AG20443 (cell line): ENCODE measurements around the gene CCDC195.

Source experiments
- DNase-seq: peaks from one replicate; pipeline ENCODE4 v3.0.0; 2012; ENCODE audit warnings: low spot score, mixed read lengths

Gene CCDC195, protein sequence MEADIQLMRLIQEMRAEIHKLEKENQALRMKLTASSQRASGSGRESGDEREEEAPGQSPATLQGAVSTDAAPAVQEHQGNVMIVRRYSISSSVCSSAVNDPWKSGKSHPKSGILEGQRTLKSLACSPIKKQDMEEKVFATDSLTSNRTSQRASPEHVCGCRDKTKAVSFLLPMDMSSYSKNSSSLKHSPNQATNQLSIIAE

DNA sequence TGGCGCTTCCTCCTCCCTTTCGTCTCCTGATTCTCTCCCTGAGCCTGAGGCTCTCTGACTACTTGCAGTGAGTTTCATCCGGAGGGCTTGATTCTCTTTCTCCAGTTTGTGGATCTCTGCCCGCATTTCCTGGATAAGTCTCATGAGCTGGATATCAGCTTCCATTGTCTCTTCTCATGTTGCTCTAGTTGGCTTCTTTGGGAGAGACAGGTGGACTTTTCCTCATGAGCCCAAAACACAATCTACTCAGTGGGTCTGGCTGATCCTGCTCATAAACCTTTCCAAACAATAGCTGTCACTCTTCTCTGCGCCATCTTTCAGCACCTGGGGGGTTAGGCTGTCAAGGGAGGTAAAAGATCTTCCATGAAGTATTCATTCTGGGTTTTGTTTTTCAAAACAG, at the start of gene CCDC195:
CCDC195 (minus strand) TSS at position 165 of the 400 bp plus-strand sequence; CDS start at position 165, 0 bp downstream.
- DNase-seq: no peak

DNA sequence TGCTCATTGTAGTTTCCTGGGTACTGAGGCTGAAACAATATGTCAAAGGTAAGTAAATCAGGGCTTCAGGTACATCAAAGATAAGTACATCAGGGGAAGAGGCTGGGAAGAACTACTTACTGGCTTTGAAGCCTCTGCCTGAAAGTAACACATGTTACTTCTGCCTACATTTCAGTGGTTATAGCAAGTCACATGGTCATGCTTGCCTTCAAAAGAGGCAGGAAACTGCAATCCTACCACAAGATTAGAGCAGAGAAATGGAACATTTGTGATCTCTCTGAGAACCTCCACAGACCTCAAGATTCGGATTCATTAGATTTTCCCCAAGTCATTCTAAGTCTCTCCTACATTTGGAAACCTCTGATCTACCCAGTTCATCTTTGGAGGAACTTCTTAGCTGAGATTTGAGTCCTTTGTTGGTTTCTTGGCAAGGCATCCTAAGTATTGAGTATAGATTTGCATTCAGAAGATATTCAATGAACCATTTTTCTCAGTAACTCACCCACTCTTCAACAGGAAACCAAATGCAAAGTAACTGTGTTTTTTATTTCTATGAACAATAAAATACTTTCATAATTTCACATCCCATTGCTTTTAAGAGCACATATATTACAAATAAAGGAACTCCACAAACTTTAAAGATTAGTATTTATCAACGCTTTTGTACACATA, 48.5 kb upstream of the CCDC195 start:
- no peak for DNase-seq

DNA sequence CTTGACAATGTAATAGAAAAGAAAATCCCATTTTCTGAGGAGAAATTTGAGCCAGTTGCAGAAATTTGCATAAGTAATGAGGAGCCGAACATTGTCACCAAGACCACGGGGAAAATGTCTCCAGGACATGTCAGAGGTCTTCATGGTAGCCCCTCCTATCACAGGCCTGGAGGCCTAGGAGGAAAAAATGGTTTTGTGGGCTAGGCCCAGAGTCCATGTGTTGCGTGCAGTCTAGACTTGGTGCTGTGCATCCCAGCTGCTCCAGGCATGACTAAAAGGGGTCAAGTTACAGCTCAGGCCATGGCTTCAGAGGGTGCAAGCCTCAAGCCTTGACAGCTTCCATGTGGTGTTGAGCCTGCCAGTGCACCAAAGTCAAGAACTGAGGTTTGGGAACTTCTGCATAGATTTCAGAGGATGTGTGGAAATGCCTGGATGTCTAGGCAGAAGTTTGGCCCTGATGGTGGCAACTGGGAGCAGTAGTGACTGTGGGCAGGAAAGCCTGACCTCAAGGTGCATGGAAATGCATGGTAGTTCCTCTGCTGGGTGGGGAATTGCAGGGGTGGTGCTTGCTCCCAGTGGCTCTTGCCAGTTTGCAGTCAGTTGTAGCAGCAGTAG, 41.9 kb upstream of the CCDC195 start:
- no peak for DNase-seq

DNA sequence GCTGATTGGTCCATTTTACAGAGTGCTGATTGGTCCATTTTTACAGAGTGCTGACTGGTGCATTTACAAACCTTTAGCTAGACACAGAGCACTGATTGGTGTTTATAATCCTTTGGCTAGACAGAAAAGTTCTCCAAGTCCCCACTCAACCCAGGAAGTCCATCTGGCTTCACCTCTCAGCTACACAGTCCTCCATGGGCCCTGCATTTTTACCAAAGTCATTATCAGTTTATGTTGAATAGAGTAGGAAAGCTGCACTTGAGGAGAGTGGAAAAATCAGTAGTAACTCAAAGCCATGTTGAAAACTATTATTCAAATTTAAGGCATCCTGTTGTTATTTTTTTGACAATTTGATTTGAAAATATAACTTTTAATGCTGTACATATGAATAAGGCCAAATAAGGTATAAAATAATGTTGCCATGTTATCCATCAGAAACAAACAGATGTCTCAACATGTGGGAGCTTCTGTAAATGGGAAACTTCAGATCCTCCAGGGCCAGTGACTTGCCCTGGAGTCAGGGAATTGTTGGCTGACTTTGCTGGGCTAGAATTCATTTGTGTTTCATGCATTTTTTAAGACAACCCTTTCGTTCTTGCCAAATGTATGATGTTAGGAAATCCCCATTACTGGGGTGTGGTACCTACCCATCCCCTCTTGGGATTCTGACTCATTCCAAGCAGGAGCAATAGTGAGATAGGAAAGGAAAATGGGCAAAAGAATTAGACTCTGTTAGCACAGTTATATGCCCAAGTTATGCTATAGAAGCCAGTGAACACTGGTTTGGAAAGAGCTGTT, 37.8 kb upstream of the CCDC195 start:
- DNase-seq: peak; percentile 87

DNA sequence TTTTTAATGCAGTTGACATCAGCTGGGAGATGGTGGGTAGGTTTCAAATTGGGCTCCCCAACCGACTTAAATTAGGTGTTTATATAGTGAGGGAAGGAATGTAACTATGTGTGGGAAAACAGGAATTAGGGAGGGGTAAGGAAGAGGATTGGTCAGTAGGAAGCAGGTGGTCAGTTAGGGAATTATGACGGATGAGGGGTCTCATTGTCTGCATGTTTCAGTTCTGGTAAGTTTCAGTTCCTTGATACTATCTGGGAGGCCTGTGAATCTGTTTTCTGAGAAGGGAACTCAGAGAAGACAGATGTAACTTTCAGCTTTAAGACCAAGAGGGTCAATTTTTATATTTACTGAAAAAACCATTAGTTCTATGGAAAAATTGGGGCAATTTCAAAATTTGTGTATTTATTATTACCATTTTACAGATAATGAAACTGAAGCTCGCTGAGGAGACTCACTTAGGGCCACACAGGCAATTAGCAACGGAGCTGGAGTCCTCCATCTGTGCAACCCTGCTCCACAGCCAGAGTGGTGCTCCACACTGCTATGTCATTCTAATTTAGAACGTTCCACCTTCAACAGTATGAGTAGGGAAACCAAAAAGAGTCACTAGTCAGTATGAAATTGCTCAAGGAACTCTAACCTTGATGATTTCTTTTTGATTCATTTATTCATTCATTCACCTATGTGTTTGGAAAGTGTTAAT, 36.0 kb upstream of the CCDC195 start:
- DNase-seq: no peak

DNA sequence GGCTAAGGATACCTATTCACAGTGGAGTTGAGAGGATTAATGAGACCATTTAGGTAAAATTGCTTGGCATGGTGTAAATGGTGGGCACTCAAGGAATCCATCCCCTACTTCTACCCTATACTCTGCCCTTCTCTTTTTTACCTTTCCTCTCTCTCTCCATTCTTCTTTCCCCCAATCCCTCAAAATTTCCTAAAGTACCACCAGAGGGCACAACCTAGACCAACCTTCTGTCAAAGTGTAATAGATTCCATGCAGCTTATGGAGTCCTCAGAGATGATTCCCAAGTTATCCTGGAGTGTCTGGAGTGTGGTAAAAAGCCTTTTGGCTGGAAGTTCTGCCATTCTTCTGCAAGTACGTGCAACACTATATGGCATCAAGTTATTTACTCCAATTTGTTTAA, 33.0 kb upstream of the CCDC195 start:
- no peak for DNase-seq

DNA sequence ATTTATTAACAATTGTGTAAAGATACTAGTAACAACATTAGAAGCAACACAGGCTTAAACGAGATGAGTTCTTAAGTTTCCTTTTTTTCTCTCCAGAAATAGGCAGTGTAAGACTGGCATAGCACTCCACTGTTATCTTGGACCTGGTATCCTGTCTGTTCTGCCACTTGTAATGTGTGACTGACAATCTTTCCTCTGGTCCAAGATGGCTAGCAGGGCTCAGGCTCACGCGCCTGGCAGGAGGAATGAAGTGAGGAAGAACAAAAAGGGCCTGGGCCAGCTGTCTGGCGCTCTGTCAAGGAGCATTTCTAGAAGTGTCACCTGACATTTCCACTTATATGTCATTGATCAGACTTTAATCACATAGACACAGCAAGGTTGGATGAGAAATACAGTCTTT, 31.6 kb upstream of the CCDC195 start:
- no peak for DNase-seq

DNA sequence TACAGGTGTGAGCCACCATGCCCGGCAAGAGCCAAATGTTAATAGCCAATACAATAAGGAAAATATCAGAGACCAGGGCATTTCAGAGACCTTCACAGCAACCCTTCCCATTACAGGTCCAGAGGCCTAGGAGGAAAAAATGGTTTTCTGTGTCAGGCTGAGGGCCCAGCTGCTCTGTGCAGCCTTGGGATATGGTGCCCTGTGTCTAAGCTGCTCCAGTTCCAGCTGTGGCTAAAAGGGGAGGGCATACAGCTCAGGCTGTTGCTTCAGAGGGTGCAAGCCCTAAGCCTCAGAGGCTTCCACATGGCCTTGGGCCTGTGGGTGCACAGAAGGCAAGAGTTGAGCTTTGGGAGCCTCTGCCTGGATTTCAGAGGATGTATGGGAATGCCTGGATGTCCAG, 20.1 kb upstream of the CCDC195 start:
- DNase-seq: no peak

DNA sequence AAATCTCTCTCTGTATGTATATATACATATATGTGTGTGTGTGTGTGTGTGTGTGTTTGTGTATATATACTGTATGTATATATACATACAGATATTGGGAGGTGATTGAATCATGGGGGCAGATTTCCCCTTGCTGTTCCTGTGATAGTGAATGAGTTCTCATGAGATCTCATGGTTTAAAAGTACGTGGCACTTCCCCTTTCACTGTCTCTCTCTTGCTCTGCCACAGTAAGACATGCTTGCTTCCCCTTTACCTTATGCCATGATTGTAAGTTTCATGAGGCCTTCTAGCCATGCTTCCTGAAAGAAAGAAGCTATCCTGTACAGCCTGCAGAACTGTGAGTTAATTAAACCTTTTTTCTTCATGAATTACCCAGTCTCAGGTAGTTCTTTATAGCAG, 18.8 kb upstream of the CCDC195 start:
- no peak for DNase-seq

DNA sequence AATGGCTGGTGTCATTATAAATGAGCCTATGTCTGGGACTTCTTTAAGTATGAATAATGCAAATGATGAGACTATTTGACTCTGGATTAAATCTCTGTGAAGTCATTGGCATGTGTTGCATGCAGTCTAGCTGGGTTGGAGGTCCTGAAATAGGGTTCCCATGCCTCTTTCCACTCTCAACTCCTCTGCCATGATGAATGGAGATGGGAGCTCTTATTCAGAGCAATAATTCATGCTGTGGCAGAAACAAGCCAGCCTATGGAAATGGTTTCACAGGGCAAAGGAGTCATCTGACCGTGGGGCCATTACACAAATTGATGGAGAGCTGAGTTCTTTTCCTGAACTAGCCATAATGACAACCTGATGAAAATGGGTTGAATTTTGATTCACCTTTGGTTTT, 15.5 kb upstream of the CCDC195 start:
- no peak for DNase-seq

DNA sequence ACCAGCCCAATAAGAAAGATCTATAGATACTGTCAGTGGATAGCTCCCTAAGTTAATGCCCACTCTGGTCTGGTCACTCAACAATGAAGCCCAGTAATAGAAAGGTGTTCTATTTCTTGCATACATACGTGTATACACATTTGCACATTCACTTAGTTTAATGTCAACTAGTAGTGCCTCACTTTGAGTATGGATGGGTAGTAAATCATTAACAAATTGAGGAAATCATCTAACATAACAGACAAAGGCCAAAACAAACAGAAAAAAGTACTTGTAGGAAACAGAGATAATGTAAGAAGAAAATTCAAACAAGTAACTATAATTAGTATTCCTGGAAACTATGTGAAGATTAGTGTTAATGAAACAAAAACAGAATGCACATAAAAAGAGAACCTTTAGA, 13.3 kb upstream of the CCDC195 start:
- no peak for DNase-seq

DNA sequence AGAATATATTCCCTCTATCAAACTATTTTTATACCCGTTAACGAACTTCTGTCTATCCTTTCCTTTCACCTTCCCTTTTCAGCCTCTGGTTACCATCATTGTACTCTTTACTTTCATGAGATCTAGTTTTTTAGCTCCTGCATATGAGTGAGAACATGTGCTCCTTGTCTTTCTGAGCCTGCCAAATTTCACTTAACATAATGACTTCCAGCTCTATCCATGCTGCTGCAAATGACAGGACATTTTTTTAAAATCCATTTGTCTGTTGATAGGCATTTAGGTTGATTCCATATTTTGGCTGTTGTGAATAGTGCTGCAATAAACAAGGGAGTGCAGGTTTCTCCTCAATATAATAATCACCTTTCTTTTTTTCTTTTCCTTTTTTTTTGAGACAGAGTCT, 8.2 kb upstream of the CCDC195 start:
- no peak for DNase-seq

DNA sequence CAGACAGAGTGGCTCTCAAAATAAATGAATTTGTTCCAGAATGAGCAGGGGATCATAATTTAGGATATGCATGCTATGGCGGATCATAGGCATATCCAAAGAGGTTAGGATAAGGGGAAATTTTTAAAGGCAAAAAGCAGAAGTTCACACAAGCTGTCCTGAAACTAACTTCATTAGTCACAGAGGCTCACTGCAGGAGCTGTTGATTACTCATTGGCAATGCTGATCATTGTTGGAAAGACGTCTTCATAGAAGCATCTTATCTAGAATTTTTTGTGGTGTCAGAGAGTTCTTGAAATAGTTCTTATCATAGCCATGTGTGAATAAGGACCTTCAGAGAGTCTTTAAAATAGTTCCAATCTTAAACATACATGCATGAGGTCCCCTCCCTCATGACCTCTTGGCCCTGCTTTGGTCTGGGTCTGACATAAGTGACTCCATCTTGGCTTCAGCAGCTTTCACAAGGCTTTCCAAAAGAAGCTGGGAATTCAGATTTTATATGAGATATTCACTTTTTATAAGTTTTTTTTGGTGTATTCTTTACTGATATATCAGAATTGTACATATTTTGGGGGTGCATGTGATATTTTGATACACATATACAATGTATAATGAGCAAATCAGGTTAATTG, 7.5 kb upstream of the CCDC195 start:
- DNase-seq: peak; percentile 58

DNA sequence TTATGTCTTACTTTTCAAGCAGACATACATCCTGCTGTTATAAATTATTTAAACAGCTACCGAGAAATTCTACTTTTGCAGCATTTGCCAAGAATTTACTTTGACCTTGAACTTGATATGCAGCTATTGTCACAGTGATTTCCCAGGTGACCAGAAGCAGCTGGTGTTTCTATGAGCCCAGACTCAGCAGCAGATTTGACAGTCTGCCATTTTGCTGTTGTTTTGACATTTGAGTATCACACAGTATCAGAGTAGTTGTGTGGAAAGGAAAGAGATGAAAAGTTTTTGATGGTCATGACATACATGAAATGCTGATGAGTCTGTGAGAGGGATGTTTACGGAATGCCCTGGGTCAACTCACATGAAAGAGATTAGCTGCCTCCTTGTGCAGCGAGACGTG, 6.6 kb upstream of the CCDC195 start:
- no peak for DNase-seq

DNA sequence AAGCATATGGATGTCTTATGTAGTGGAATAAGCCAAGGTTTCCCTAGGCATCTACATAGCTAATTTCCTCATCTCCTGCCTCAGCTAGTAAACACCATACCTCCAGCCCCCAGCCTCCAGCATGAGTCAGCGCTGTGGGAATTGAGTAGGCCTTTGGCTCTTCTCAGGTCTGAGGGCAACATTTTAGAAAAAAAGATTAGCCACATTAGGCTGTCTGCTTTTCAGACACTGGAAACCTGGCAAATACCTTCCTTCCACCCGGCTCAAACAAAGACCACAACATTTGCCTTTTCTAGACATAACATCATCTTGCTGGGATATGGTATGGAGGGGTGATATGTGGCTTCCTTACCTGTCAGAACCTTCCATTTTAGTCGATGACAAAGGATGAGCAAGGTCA, 6.1 kb upstream of the CCDC195 start:
- peak; percentile 41 for DNase-seq

DNA sequence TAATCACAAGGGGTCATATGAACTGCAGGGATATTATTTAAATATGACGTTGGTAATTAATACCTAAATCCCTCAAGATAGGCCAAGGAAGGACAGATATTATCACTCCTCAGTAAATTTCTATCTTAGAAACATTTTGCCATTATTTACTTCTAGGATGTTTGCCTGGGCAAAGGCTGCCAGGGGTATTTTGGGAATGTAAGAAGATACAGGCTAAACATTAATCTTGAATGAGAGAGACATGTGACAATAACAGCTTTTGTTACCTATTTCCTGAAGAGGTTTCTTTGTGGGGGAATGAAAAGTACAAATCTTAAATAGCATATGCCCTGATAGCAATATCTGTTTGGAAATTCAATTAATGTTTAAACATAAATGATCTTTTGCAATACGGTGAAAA, 756 bp upstream of the CCDC195 start:
- DNase-seq: no peak

DNA sequence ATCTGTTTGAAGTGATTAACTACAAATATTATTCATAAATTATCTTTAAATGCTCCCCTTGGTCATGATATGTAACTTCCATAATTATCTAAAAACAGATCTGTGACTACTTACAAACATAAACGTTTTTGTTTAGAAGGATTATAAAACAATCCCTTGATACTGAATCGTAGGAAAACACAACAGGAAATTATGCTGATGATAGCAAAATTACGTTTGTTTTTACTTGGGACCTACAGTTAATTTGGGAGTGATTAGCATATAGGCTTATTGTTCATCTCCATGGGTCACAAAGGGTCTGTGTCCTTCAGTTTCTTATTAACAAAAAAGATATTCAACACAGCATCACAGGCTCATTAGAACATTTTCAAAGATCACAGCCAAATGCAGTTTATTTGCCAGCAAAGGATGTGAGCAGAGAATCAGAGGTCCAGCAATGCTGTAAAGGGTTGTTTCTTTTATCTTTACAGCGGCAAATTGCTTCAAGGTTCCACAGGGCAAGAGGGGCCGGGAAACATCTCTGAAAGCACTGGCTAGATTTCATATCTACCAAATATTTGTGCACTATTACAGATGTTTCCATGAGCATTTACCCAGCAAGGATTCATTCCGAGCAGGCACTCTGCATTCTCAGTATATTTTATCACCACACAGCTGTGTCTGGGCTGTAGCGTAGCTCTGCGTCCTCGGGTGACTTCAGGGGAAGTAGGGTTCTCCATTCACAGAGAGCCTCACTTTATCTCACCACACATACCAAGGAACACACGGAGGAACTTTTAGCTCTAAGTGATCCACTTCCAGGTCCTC, 4.1 kb downstream of the CCDC195 start:
- DNase-seq: peak; percentile 70

DNA sequence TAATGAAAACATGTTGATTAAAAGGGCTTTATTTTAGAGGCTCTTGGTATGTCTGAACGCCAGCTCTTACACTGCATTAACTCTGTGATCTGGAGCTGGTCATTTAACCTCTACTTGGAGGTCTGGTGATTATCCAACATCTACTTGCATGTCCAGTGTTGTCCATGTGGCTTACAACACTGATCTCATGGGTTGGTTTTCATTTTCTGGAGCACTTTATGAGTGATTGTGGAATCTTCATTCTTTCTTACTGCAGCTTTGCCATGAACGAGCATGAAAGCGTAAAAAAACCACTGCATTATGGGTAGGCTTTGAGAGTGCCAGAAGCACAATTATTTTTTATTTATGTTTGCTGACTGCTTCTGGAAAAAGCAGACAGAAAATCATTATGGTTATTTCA, 4.8 kb downstream of the CCDC195 start:
- DNase-seq: no peak

DNA sequence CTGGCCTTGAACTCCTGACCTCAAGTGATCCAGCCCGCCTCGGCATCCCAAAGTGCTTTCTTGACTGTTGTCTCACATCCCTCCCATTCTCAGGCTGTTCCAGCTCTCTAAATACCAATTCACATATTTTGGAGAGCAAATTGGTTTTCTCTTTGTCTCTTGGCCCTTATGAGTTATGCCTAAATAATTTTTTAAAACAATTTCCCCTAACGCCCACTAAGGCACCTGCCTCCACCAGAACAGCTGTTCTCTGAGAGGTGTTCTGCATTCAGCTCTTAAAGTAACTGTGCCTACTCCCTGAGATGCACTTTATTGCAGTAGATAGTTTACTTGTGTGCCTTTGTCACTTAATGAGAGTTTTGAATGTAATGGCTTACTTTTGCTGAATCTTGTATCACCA, 6.9 kb downstream of the CCDC195 start:
- DNase-seq: no peak

DNA sequence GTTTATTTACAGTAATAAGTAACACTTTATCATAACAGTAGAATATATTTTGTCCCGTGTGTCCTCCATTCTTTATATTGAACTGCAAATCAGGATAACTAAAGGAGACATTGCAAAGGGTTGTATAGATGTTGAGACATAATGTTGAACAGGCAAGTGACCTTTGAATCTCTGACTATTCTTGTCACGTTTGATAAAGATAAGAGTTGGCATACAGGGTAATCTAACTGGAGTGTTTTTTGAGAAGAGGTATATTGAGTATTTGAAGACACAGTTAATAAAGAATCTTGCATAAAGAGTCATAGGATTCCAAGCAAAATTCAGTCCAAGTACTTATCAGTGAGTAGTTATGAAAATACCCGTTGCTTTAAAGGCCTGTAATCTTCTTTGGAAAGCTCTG, 21.7 kb downstream of the CCDC195 start:
- DNase-seq: no peak

DNA sequence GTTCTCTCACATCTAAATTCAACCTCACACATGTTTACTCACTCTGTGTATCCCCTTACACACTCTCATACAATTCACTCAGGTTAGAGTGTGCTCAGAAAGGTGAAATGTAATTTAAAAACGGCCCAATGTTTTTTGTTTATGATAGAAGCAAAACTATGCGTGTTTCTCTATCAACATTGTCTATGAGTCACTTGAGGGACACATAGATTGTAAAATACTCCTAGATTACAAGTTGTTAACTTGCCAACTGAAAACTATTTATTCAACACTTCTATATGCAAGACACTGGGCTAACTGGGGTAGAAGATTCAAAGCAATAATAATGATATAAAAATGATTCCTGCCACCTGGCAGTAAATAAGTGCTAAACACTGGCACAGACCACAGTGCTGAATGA, 24.6 kb downstream of the CCDC195 start:
- no peak for DNase-seq
